Stimulated activated CD8-positive, alpha-beta memory T cell treated with anti-CD3 and anti-CD28 coated beads, Interleukin-4, amount 100 ng/mL, for 48 hours (primary cell): ENCODE measurements around the gene CUEDC2.

ENCODE experiments used
- DNase-seq: peaks from one replicate; pipeline ENCODE4 v3.0.0-alpha.2; 2020

The CUEDC2 gene, protein sequence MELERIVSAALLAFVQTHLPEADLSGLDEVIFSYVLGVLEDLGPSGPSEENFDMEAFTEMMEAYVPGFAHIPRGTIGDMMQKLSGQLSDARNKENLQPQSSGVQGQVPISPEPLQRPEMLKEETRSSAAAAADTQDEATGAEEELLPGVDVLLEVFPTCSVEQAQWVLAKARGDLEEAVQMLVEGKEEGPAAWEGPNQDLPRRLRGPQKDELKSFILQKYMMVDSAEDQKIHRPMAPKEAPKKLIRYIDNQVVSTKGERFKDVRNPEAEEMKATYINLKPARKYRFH

DNA sequence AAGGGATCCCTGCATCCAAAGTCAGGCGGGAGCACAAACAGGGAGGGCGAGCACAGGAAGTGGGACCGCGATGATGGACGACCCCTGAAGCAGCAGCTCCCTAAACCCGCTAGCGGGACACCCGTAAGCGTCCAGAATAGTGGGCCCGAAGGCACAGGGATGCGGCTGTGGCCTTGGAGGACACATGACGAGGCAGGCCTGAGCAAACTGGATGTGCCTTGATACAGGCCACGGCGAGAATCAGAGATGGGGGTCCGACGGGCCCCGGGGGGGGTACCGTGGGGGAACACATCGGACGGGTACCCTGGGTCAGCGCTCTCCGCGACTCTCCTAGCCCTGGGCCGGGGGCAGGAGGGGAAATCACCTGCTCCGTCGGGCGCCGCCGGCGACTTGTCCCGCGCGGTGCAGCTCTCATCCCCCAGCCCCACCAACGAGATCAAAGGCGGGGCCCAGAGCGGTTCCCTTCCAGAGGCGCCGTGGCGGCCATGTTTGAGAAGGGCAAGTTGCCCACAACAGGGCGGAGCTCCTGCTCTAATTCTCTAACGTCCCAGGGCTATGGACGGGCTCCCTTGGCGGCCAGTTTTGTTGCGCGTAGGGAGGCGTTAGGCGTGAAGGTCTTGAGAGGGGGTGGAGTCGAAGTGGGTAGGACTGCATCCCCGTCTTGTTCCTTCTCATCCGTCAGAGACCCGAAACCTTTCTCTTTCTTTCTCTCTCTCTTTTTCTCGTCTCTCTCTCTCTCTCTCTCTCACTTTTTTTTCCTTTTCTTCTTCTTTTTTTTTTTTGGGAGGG, at the start of gene CUEDC2:
Gene CUEDC2, minus strand, starts transcription at position 413 of the 789 bp plus-strand sequence. CDS start 7,386 bp downstream, outside the sequence.
- DNase-seq: peak; percentile 100

DNA sequence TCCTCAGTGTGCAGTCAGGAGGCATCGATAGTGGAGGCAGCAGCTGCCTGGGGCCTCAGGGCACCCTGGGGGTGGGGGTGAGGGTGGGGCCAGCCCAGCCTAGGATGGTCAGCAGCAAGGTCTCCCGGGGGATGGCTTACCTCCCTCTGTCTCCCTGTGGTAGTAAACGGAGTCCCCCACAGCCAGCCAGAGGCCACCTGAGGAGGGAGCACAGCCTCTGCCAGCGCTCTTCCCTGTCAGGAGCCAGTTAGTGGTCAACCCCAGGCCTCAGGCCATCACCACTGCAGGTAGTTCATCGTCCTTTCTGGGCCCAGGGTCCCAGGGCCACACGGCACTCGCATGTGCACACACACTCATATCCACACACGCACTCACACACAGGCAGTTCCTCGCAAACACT, 48.0 kb upstream of the CUEDC2 start:
- no peak for DNase-seq

DNA sequence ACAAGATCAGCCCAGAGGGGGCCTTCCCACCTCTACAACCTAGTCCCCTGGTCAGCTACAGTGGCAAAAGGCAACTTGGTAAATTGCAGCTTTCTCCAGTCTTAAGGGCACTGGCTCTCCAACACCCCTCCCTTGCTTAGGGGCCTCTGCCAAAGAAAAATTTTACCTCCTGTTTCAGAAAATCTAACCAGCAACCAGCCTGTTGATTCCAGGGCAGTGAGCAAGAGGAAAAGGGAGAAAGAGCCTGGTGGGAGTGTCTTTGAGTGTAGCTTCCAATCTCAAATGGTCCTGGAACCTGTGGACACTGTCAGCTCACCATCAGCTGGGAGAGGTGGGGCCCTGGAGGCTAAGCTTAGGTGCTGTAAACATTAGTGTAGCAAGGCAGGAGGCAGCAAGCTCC, 47.3 kb upstream of the CUEDC2 start:
- DNase-seq: no peak

DNA sequence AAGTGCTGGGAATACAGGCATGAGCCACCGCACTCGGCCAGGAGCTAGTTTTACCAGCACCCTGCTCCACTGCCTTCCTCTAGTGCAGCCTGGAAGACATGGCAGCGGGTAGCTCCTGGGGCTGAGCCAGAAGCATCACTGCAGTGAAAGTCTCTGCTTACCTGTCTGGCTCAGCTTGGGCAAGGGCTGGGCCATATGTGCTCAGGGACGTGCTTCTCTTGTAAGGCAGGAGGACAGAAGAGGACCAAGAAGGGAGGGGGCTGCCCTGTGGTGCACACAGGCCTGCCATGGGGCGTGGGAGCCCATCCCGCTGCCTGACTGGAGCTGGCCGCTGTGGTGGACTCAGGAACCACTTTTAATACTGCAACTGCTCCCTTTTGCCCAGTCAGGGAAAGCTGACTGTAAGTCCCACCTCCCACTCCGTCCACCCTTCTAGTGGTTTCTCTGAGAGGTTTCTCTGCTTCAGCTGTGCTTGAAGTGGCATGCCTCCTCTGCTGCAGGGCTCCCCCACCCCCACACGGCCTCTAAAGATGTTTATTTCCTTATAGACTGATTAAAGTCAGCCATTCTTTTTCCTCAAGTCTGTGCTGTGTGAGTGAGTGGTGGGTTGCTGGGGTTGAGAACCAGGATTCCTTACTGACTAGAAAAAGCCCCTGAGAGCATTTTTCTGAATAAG, 44.2 kb upstream of the CUEDC2 start:
- DNase-seq: no peak

DNA sequence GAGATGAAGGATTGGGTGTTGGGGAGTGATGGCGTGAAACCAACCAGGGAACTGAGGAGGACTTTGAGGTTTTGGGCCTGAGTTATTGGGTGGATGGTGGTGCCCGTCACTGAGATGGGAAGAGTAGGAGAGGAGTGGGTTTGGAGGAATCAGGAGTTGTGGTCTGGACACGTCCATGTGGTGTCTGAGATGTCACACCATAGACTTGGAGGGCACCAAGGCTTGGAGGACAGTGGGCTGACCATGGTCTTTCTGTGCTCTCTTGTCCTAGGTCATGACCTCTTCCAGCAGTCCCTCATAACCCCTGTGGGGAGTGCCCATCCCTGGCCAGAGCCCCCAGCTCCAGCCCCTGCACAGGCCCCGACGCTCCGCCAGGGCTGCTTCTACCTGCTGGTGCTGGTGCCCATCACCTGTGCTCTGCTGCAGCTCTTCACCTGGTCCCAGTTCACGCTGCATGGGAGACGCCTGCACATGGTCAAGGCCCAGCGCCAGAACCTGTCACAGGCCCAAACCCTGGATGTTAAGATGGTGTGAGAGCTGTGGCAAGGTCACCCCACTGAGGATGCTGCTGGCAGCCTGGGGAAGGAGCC, 43.2 kb upstream of the CUEDC2 start:
- DNase-seq: no peak

DNA sequence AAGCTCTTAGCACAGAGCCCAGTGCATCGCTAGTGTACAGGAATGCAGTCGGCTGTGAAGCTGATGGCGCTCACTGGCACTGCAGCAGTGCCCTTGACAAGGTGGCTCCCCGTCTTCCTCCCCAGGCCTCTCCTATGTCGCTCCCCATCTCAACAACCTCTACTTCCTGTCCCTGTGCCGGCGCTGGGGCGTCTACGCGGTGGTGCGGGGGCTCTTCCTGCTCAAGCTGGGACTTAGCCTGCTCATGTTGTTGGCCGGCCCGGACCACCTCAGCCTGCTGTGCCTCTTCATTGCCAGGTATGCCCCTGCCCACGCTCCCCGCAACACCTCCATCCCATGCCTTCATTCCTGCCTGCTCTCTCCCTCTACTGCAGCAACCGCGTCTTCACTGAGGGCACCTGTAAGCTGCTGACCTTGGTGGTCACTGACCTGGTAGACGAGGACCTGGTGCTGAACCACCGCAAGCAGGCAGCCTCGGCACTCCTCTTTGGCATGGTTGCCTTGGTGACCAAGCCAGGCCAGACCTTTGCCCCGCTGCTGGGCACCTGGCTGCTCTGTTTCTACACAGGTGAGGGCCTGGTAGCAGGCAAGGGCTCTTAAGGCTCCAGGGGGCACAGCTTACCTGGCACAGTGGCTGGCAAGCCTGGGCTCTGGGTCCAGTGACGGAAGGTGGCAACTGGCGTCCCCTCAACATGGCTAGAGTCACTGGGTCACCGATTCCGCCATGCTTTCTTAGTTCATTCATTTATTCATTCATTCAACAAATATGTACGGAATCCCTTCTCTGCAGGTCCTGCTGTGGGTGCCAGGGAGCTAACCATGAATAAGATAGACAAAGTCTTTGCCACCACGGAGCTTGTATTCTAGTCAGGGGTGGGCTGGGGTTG, 41.3 kb upstream of the CUEDC2 start:
- no peak for DNase-seq

DNA sequence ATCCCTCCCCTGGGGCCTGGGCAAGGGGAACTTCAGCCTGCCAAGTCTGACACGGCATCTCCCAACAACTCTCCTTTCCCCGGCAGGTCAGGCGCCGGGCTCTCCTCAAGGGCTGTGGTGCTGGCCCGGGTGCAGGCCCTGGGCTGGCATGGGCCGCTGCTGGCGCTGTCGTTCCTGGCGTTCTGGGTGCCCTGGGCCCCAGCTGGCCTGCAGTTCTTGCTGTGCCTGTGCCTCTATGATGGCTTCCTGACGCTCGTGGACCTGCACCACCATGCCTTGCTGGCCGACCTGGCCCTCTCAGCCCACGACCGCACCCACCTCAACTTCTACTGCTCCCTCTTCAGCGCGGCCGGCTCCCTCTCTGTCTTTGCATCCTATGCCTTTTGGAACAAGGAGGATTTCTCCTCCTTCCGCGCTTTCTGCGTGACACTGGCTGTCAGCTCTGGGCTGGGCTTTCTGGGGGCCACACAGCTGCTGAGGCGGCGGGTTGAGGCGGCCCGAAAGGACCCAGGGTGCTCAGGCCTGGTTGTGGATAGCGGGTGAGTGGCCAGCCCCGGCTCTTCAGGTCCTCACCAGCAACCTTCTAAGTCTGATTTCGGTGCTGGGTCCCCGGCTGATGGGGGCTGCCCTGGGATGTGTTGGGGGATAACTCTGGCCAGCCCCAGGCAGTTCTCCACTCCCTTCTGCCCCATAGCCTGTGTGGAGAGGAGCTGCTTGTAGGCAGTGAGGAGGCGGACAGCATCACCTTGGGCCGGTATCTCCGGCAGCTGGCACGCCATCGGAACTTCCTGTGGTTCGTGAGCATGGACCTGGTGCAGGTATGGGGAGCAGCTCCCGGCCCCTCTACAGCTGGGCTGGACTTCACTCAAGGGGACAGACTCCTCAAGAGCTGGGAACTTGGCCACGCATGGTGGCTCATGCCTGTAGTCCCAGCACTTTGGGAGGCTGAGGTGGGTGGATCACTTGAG, 38.5 kb upstream of the CUEDC2 start:
- no peak for DNase-seq

DNA sequence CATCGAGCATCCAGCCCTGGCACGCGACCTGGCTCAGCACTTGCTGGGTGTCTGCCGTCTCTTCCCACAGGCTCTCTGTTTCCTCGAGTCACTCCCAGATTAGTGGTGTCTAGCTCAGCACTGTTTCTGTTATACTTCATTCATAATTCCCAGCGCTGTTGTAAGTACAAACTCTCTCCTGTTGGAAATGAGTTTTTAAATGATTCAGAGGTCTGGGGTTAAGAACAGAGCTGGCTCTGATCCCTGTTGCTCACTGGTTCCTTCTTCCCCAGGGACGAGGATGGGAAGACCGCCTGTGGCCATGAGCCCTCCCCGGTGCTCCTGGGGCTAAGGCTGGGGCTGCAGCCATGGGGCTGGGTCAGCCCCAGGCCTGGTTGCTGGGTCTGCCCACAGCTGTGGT, 36.3 kb upstream of the CUEDC2 start:
- no peak for DNase-seq

DNA sequence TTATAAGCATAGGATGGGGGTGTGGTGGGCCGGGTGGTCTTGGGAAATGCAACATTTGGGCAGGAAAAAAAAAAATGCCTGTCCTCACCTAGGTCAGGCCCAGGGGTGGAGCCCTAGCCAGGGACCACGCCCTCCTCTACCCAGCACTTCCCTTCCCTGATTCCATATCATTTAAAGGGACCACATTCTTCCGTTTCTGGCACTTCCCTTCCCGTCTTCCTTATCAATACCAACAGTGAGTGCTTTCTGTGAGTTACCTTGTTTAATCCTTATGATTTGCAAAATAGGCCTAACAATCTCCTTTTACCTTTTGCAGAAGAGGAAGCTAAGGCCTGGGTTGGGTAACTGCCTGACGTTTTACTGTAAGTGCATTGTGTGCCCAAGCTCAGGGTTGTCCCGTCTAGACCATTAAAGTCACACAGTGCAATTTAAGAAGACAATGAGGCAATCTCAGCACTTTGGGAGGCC, 35.6 kb upstream of the CUEDC2 start:
- no peak for DNase-seq

DNA sequence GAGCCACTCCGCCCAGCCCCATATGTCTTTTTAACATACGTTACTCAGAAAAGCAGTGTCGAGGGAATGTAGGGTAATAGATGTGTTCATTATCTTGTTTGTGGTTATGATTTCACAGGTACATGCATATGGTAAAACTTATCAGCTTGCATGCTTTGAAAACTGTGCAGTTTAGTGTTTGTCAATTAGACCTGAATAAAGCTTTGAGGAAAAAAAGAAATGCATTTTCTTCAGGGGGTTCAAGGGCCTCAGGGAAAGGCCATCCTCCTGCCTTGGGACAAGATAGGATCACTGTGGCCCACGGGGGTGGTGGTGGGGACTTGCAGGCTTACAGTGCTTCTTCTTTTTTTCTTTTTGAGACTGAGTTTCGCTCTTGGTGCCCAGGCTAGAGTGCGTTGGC, 34.9 kb upstream of the CUEDC2 start:
- DNase-seq: no peak

DNA sequence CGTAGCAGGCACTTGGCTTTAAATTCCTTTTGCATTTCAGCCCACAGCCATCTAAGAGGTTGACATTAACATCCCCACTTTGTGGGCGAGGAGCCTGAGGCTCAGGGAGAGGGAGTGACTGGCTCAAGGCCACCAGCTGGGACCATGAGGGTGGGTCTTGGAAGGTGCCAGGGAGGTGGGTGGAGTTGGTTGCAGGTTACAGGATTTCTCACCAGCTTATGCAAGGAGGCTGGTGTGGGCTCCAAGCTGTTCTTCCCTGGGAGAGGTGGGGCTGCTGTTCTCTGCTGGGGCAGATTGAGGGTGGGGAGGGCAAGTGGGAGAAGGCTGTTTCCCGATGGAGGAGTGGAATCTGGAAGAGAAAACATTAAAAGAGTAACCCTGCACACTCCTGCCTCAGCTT, 33.1 kb upstream of the CUEDC2 start:
- no peak for DNase-seq

DNA sequence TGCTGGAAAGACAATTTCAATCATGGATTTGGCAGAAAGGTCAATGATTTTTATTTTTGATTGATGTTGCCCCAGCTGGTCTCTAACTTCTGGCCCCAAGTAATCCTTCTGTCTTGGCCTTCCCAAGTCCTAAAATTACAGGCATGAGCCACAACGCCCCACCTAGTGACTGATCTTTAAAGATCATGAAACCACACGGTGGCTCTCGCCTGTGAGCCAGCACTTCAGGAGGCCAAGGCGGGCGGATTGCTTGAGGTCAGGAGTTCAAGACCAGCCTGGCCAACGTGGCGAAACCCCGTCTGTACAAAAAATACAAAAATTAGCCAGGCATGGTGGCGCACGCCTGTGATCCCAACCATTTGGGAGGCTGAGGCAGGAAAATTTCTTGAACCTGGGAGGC, 31.6 kb upstream of the CUEDC2 start:
- no peak for DNase-seq

DNA sequence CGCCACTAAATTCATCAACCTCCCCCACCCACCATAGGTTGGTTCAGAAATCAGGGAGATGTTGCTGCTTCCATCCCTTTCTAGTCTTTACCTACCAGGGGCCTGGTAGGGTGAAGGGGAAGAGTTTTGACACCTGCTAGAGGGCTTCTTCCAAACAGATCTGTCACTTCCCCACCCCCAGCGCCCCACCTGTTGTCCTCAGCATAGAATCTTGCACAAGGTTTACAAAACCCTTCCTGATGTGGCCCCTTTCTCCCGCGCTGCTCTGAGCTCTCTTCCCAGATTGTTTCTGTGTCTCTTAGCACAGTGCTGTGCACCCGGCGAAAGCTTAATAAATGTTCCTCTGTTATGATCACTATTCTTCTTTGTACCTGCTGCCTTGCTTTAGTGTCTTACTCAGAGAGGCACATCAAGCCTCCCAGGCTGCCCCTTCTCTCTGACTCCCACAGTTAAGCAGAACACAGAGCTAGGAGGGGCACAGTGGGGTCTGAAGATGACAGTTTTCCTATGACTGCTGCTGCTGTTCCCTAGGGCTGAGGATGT, 30.2 kb upstream of the CUEDC2 start:
- DNase-seq: no peak

DNA sequence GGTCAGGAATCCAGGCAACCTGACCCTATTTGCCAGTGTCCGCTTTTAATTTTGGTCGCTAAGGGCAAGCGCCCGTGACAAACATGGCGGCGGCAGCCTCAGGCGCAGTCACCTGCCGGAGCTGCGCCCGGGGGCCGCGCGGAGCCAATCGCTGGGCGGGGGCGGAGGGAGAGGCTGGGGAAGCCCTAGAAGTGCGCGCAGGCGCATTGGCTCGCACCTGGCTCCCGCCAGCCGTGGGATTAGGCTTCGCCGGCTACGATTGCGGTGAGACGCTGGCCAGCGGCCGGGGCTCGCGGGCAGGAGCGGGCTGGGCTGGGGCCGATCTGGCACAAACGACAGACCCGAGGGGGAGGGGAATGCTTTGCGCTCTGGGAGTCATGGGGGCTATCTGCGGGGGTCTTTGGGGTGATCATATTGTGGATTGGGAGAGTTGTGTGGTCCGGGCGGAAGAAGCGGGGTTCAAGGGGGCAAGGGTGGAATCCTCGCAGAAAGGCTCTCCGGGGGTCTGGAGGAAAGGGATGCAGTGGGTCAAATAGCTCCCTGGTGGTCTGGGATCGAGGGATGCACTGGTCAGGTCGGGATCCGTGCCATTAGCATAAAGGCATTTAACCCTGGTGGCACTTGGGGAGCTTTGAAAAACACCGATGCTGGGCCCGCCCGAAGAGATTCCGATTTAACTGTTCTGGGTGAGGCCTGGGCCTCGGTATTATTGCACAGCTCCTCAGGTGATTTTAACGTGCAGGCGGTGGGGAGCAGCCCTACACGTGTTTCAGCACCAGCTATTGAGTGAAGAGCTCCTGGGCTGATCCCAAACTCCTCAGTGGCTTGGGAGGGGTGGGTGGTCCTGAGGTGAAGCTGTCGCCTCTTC, 29.0 kb upstream of the CUEDC2 start:
- peak; percentile 96 for DNase-seq

DNA sequence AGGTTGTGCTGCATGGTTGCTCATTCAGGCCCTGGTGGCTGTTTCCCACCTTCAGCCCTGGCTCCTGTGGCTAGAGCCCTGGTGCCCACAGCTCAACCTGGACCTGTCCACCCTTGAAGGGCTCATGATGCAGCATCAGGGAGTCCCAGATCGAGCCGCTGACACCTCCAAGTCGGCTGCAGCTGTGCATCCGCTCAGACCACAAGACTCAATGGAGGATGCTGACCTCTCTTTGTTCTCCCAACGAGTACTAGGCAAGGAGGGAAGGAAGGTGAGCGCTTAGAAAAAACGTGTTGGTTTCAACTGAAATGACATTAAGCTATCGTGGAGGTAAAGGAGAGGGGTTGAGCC, 28.4 kb upstream of the CUEDC2 start:
- no peak for DNase-seq

DNA sequence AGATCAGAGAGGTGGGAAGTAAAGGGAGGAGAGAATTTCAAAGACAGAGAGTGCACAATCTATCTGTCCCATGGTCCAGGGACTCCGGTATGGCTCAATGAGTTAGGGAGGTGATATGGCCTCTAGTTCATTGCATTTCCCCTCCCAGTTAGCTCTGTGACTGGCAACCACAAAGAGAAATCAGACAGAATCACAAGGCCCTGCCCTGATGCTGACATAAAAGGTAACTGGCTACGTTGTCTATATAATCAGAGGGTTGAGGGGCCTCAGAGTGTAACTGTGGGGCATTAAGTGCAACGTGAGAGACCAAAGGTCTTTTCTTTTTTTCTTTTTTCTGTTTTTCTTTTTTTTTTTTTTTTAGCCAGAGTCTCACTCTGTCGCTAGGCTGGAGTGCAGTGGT, 26.3 kb upstream of the CUEDC2 start:
- DNase-seq: no peak

DNA sequence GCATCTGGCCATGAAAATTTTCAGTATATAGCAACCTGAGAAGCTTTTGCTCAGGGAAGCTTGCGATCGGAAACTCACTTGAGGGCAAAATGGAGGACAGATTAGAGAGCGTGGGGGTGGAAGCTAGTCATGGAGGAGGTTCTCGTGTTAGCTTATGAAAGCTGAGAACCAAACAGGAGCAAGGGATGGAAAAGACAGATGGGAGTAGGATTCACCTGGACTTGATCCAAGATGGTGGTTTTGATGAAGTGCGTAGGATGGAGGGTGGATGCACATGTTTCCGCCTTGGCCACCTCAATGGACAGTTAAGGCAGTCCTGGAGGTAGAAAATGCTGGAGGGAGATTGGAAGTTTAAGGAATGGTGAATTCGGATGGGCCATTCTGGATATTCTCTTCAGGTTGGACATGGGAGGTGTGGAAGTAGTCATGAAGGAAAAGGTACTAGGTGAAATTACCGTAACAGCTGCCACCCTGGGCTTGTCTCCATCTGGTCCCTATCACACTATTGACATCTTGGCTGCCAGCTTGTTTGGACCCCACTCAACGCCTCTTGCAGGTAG, 25.3 kb upstream of the CUEDC2 start:
- DNase-seq: no peak

DNA sequence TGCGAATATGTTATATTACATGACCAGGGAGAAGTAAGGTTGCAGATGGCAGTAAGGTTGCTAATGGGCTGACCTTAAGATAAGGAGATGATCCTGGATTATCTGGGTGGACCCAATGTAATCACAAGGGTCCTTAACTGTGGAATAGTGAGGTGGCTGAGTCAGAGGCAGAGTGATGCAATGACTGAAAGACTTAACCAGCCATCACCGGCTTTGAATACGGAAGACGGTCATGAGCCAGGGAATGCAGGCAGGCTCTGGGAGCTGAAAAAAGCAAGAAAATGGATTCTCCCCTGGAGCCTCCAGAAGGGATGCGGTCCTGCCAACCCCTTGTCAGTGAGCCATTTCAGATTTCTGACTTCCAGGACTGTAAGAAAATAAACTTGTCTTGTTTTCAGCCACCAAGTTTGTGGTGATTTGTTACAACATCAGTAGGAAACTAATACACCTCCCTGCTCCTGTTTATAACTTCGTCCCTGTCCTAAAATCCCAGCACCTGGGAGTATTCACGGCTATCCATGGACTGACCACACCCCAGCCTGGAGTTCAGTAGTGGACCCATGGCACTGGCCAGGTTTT, 23.6 kb upstream of the CUEDC2 start:
- DNase-seq: no peak
